Effector memory CD8-positive, alpha-beta T cell (primary cell): ENCODE results near the gene CXCL6.

ENCODE experiments used
- ATAC-seq: fragments of 150-1000 bp; cut with Tn5 transposase; replicated peaks from 2 replicates; pipeline ENCODE4 v1.10.0; 2021; ENCODE audit warnings: mild to moderate bottlenecking, moderate library complexity
- DNase-seq, 3 experiments: peaks; one replicate each; pipeline ENCODE4 v3.0.0; 2021
- H3K27ac Mint-ChIP-seq, 2 donors: one replicate each; pipeline ENCODE4 v1.8.0; 2022; ENCODE audit warnings: mild to moderate bottlenecking in 2 of 2, mixed read lengths in 2 of 2, moderate library complexity in 2 of 2
- H3K27me3 Mint-ChIP-seq, 2 donors: one replicate each; pipeline ENCODE4 v1.8.0; 2022; ENCODE audit warnings: mixed read lengths in 2 of 2
- H3K36me3 Mint-ChIP-seq: one replicate; pipeline ENCODE4 v1.8.0; 2022; ENCODE audit warnings: mild to moderate bottlenecking, moderate library complexity, mixed read lengths; ENCODE audit not compliant: insufficient read depth
- H3K4me1 Mint-ChIP-seq, 2 donors: one replicate each; pipeline ENCODE4 v1.8.0; 2022; ENCODE audit warnings: low read depth in 2 of 2, mixed read lengths in 2 of 2
- H3K4me3 Mint-ChIP-seq, 2 donors: one replicate each; pipeline ENCODE4 v1.8.0; 2022; ENCODE audit warnings: mild to moderate bottlenecking in 2 of 2, mixed read lengths in 2 of 2, moderate library complexity in 2 of 2
- H3K9me3 Mint-ChIP-seq, 2 donors: one replicate each; pipeline ENCODE4 v1.8.0; 2022; ENCODE audit warnings: mixed read lengths in 2 of 2
- total RNA-seq, 9 experiments: gene quantifications; one replicate each; lab custom pipeline; 2026; lab: John Stamatoyannopoulos, UW

Gene CXCL6
- 0 to 0.19 (median 0) reads per million in 9 experiments for total RNA-seq

GRCh38 chr4:73836373-73837279 lies at the start of gene CXCL6:
Gene CXCL6 (plus strand): TSS chr4:73836678. CDS start chr4:73836751, 73 bp downstream.
- ATAC-seq, result no peak
- no peaks in the 10 kb centered on the region for H3K4me1 Mint-ChIP-seq
- peaks cover 4 to 8% of the 10 kb centered on the region in 2 donors for H3K27me3 Mint-ChIP-seq
- DNase-seq, result no peak
- no peaks in the 10 kb centered on the region for H3K36me3 Mint-ChIP-seq
- H3K4me3 Mint-ChIP-seq, result no peak within 1 kb of the TSS
- H3K27ac Mint-ChIP-seq, result no peak within 1 kb of the TSS
- H3K9me3 Mint-ChIP-seq, result peaks cover 0 to 2% of the 10 kb centered on the region in 2 donors

GRCh38 chr4:73788411-73788810 lies 48.1 kb upstream of the CXCL6 start:
- peaks cover 4 to 6% of the 10 kb centered on the region in 2 donors for H3K9me3 Mint-ChIP-seq
- ATAC-seq (no peak), DNase-seq (no peak)
- no peak overlapping the region for H3K27ac Mint-ChIP-seq
- H3K4me1 Mint-ChIP-seq, result no peaks in the 10 kb centered on the region
- H3K4me3 Mint-ChIP-seq, result no peak overlapping the region
- no peaks in the 10 kb centered on the region for H3K36me3 Mint-ChIP-seq
- H3K27me3 Mint-ChIP-seq, result no peaks in the 10 kb centered on the region

GRCh38 chr4:73798842-73799241 lies 37.6 kb upstream of the CXCL6 start:
- Mint-ChIP-seq H3K27me3 (no peaks in the 10 kb centered on the region), H3K4me1 (no peaks in the 10 kb centered on the region), H3K9me3 (peaks cover 0 to 6% of the 10 kb centered on the region in 2 donors), H3K4me3 (no peak overlapping the region), H3K27ac (no peak overlapping the region), H3K36me3 (no peaks in the 10 kb centered on the region)
- DNase-seq (no peak), ATAC-seq (no peak)

GRCh38 chr4:73800206-73800605 lies 36.3 kb upstream of the CXCL6 start:
- peaks cover 0 to 12% of the 10 kb centered on the region in 2 donors for H3K9me3 Mint-ChIP-seq
- no peaks in the 10 kb centered on the region for H3K36me3 Mint-ChIP-seq
- no peak overlapping the region for H3K4me3 Mint-ChIP-seq
- H3K27ac Mint-ChIP-seq, result no peak overlapping the region
- DNase-seq (no peak), ATAC-seq (no peak)
- no peaks in the 10 kb centered on the region for H3K27me3 Mint-ChIP-seq
- H3K4me1 Mint-ChIP-seq, result no peaks in the 10 kb centered on the region

- ATAC-seq (no peak), DNase-seq (no peak)
- peaks cover 0 to 12% of the 10 kb centered on the region in 2 donors for H3K9me3 Mint-ChIP-seq
- no peaks in the 10 kb centered on the region for H3K4me1 Mint-ChIP-seq
- no peak overlapping the region for H3K27ac Mint-ChIP-seq
- H3K27me3 Mint-ChIP-seq, result no peaks in the 10 kb centered on the region
- no peak overlapping the region for H3K4me3 Mint-ChIP-seq
- H3K36me3 Mint-ChIP-seq, result no peaks in the 10 kb centered on the region
These were observed 34.8 kb upstream of the CXCL6 start for GRCh38 chr4:73801692-73802091.

GRCh38 chr4:73803213-73803612 lies 33.3 kb upstream of the CXCL6 start:
- ATAC-seq, result no peak
- H3K4me3 Mint-ChIP-seq, result no peak overlapping the region
- no peak for DNase-seq
- no peaks in the 10 kb centered on the region for H3K4me1 Mint-ChIP-seq
- no peaks in the 10 kb centered on the region for H3K27me3 Mint-ChIP-seq
- H3K27ac Mint-ChIP-seq, result no peak overlapping the region
- peaks cover 1 to 12% of the 10 kb centered on the region in 2 donors for H3K9me3 Mint-ChIP-seq
- no peaks in the 10 kb centered on the region for H3K36me3 Mint-ChIP-seq

GRCh38 chr4:73810191-73810590 lies 26.3 kb upstream of the CXCL6 start:
- Mint-ChIP-seq H3K27ac (no peak overlapping the region), H3K9me3 (peaks cover 0 to 4% of the 10 kb centered on the region in 2 donors), H3K36me3 (no peaks in the 10 kb centered on the region), H3K27me3 (no peaks in the 10 kb centered on the region), H3K4me3 (no peak overlapping the region), H3K4me1 (no peaks in the 10 kb centered on the region)
- ATAC-seq (no peak), DNase-seq (no peak)

GRCh38 chr4:73811841-73812240 lies 24.6 kb upstream of the CXCL6 start:
- Mint-ChIP-seq H3K27me3 (no peaks in the 10 kb centered on the region), H3K4me3 (no peak overlapping the region), H3K36me3 (peaks cover 4% of the 10 kb centered on the region), H3K27ac (no peak overlapping the region), H3K9me3 (peaks cover 0 to 5% of the 10 kb centered on the region in 2 donors), H3K4me1 (no peaks in the 10 kb centered on the region)
- ATAC-seq (no peak), DNase-seq (no peak)

- H3K27ac Mint-ChIP-seq, result no peak overlapping the region
These were observed 21.8 kb upstream of the CXCL6 start for GRCh38 chr4:73814679-73815078.

GRCh38 chr4:73815145-73815544 lies 21.3 kb upstream of the CXCL6 start:
- ATAC-seq, result no peak
- Mint-ChIP-seq H3K36me3 (peaks cover 4% of the 10 kb centered on the region), H3K4me1 (no peaks in the 10 kb centered on the region), H3K4me3 (no peak overlapping the region), H3K9me3 (peaks cover 3 to 7% of the 10 kb centered on the region in 2 donors), H3K27me3 (no peaks in the 10 kb centered on the region), H3K27ac (no peak overlapping the region)
- DNase-seq, result no peak

More at GRCh38 chr4:73814679-73815078, 21.8 kb upstream of the CXCL6 start:
- ATAC-seq (no peak), DNase-seq (no peak)
- Mint-ChIP-seq H3K9me3 (peaks cover 3 to 7% of the 10 kb centered on the region in 2 donors), H3K4me3 (no peak overlapping the region), H3K27me3 (no peaks in the 10 kb centered on the region), H3K36me3 (peaks cover 4% of the 10 kb centered on the region), H3K4me1 (no peaks in the 10 kb centered on the region)

GRCh38 chr4:73816814-73817213 lies 19.7 kb upstream of the CXCL6 start:
- Mint-ChIP-seq H3K36me3 (peaks cover 4% of the 10 kb centered on the region), H3K9me3 (peaks cover 3 to 7% of the 10 kb centered on the region in 2 donors), H3K4me1 (no peaks in the 10 kb centered on the region), H3K27ac (no peak overlapping the region), H3K4me3 (no peak overlapping the region), H3K27me3 (no peaks in the 10 kb centered on the region)
- no peak for ATAC-seq
- DNase-seq, result no peak

- H3K4me3 Mint-ChIP-seq, result no peak overlapping the region
- H3K27ac Mint-ChIP-seq, result no peak overlapping the region
- peaks cover 4% of the 10 kb centered on the region for H3K36me3 Mint-ChIP-seq
- ATAC-seq (no peak), DNase-seq (no peak)
- no peaks in the 10 kb centered on the region for H3K27me3 Mint-ChIP-seq
- peaks cover 3 to 12% of the 10 kb centered on the region in 2 donors for H3K9me3 Mint-ChIP-seq
- no peaks in the 10 kb centered on the region for H3K4me1 Mint-ChIP-seq
These were observed 19.1 kb upstream of the CXCL6 start for GRCh38 chr4:73817341-73817740.

GRCh38 chr4:73821325-73821724 lies 15.2 kb upstream of the CXCL6 start:
- no peaks in the 10 kb centered on the region for H3K4me1 Mint-ChIP-seq
- no peak for DNase-seq

GRCh38 chr4:73822389-73822788 lies 14.1 kb upstream of the CXCL6 start:
- DNase-seq (no peak), ATAC-seq (no peak)
- Mint-ChIP-seq H3K27me3 (no peaks in the 10 kb centered on the region), H3K36me3 (peaks cover 2% of the 10 kb centered on the region), H3K9me3 (peaks cover 2 to 18% of the 10 kb centered on the region in 2 donors), H3K27ac (no peak overlapping the region), H3K4me3 (no peak overlapping the region), H3K4me1 (no peaks in the 10 kb centered on the region)

More at GRCh38 chr4:73821325-73821724, 15.2 kb upstream of the CXCL6 start:
- H3K4me3 Mint-ChIP-seq, result no peak overlapping the region
- peaks cover 4% of the 10 kb centered on the region for H3K36me3 Mint-ChIP-seq
- H3K27ac Mint-ChIP-seq, result no peak overlapping the region
- no peak for ATAC-seq
- H3K9me3 Mint-ChIP-seq, result peaks cover 2 to 18% of the 10 kb centered on the region in 2 donors
- no peaks in the 10 kb centered on the region for H3K27me3 Mint-ChIP-seq
